ENCODE results near the gene EDARADD. TPM values are rescaled to one million over a fixed set of nuclear protein-coding genes. Genes with fewer than 3 reads are reported as not detected.
A peak's percentile ranks its signal among the peaks of the same experiment; 100 is the strongest.

The EDARADD gene
- total RNA-seq, 4 donors from 2014 or later: 4.6 to 9.6 (median 5.5) TPM

- TF ChIP-seq CTCF (IDR thresholded peaks at IDR 0.05) (no peak), POLR2A (IDR thresholded peaks at IDR 0.05) (no peak)
- Histone ChIP-seq H3K27me3 (no peaks in the 10 kb centered on the region), H3K4me3 (no peak overlapping the region), H3K9me3 (no peaks in the 10 kb centered on the region), H3K4me1 (peaks cover 4 to 35% (median 15%) of the 10 kb centered on the region in 3 donors), H3K27ac (peak overlapping the region in 3 of 4 donors; percentile 31 to 59 (median 31)), H3K36me3 (no peaks in the 10 kb centered on the region)
- 21 to 31% methylated on average over 8 of the region's 8 CpGs for WGBS, 2 donors
- intact Hi-C loops (cut with DNase I): no loop called here
- DNase-seq: no peak
These were observed 123.0 kb downstream of the EDARADD start for GRCh38 chr1:236516929-236517704.

DNA sequence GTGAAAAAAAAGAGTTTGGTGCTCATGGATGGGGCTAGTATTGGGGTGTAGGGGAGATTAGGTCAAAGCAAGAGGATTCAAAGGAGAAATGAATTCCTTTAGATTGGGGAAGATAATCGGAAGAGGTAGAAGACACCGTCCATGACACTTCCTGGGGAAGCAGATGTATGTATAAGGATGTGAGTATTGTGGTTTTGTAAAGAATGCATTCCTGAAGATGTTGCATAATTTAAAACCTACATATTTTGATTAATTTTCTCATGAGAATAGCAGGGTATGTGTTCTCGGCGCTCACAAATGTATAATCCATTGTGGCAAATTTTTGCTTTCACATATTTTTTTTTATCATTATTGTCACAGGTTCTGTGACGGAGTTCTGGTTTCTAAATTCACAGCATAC is 124.2 kb downstream of the EDARADD start:
- Histone ChIP-seq H3K36me3 (no peaks in the 10 kb centered on the region), H3K9me3 (no peaks in the 10 kb centered on the region), H3K27me3 (no peaks in the 10 kb centered on the region), H3K4me3 (no peak overlapping the region), H3K27ac (no peak overlapping the region), H3K4me1 (peaks cover 9 to 42% (median 15%) of the 10 kb centered on the region in 3 donors)
- WGBS, 2 donors: 67 to 77% methylated on average over 5 of the region's 5 CpGs
- intact Hi-C loops (cut with DNase I): no loop called here
- no peak for TF ChIP-seq CTCF (IDR thresholded peaks at IDR 0.05)
- no peak for TF ChIP-seq POLR2A (IDR thresholded peaks at IDR 0.05)
- DNase-seq: no peak

GRCh38 chr1:236520445-236521005 is 126.4 kb downstream of the EDARADD start:
- H3K27ac ChIP-seq: no peak overlapping the region
- intact Hi-C loops (cut with DNase I): no loop called here

GRCh38 chr1:236522937-236523703 is 129.0 kb downstream of the EDARADD start:
- TF ChIP-seq CTCF (IDR thresholded peaks at IDR 0.05): no peak
- no peak for TF ChIP-seq POLR2A (IDR thresholded peaks at IDR 0.05)
- peaks cover 0 to 26% (median 0%) of the 10 kb centered on the region in 3 donors for H3K36me3 ChIP-seq
- intact Hi-C loops (cut with DNase I): no loop called here
- no peaks in the 10 kb centered on the region for H3K9me3 ChIP-seq
- H3K27ac ChIP-seq: peak overlapping the region; percentile 87 to 95 (median 92)
- no peaks in the 10 kb centered on the region for H3K27me3 ChIP-seq
- no peak for DNase-seq
- WGBS, 2 donors: 15 to 20% methylated on average over 12 to 14 of the region's 26 CpGs
- peak overlapping the region; percentile 69 to 97 (median 84) for H3K4me3 ChIP-seq
- peaks cover 4 to 20% (median 8%) of the 10 kb centered on the region in 3 donors for H3K4me1 ChIP-seq

More at GRCh38 chr1:236520445-236521005, 126.4 kb downstream of the EDARADD start:
- 78 to 80% methylated on average over 4 of the region's 4 CpGs for WGBS, 2 donors
- H3K27me3 ChIP-seq: no peaks in the 10 kb centered on the region
- TF ChIP-seq POLR2A (IDR thresholded peaks at IDR 0.05): no peak
- DNase-seq: no peak
- H3K36me3 ChIP-seq: peaks cover 0 to under 1% (median 0%) of the 10 kb centered on the region in 3 donors
- H3K9me3 ChIP-seq: no peaks in the 10 kb centered on the region
- peaks cover 11 to 44% (median 16%) of the 10 kb centered on the region in 3 donors for H3K4me1 ChIP-seq
- H3K4me3 ChIP-seq: no peak overlapping the region

DNA sequence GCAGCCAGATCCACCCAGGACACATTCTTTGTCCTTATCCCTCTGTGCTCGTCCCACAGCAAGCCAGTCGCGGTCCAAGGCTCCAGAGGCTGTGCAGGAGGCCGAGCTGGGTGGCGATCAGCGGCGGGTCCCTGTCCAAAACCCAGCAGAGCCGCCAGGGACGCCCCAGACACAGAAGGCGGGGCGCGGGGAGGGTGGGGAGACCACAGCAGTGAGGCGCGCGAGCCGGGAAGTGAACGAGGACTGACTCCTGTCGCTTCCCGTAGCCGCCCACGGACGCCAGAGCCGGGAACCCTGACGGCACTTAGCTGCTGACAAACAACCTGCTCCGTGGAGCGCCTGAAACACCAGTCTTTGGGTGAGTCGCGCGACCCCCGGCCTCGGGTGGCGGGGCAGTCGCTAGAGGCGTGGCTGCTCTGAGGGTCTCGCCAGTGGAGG is 129.6 kb downstream of the EDARADD start, which contains the start of gene LGALS8:
Gene LGALS8, plus strand, starts transcription at position 279 of the 438 bp plus-strand sequence. CDS start 2,089 bp downstream, outside the sequence.
- no peaks in the 10 kb centered on the region for H3K9me3 ChIP-seq
- H3K36me3 ChIP-seq: peaks cover 0 to 31% (median 0%) of the 10 kb centered on the region in 3 donors
- H3K27ac ChIP-seq: peak within 1 kb of the TSS; percentile 87 to 95 (median 92)
- DNase-seq: peak; percentile 41
- H3K27me3 ChIP-seq: no peaks in the 10 kb centered on the region
- H3K4me3 ChIP-seq: peak within 1 kb of the TSS; percentile 69 to 97 (median 84)
- H3K4me1 ChIP-seq: peaks cover 4 to 20% (median 8%) of the 10 kb centered on the region in 3 donors
- WGBS, 2 donors: no CpG with 5 or more reads among the region's 35 CpGs
- TF ChIP-seq CTCF (IDR thresholded peaks at IDR 0.05) (peak in 1 of 6 experiments; percentile 13), POLR2A (IDR thresholded peaks at IDR 0.05) (peak in 1 of 4 donors; percentile 26)
- intact Hi-C loops (cut with DNase I): no loop called here
